Choroid plexus epithelial cell (primary cell): ENCODE results near the gene PLEKHG5.
"Not testable (repeated sequence)": the region's sequence is repeated elsewhere in the genome, so short reads cannot be mapped to it uniquely, and the experiment has no call there.

ENCODE experiments used
- DNase-seq: peaks from one replicate; pipeline ENCODE4 v3.0.0-alpha.2; 2010; ENCODE audit warnings: low read depth
- H3K4me3 ChIP-seq: 2 replicates; pipeline ENCODE4 v1.5.1; 2011; ENCODE audit warnings: low read depth, mild to moderate bottlenecking, control low read depth, low read length, moderate library complexity
- TF ChIP-seq, protein P1 (sequence below): conservative IDR thresholded peaks from 2 replicates; pipeline ENCODE4 v1.5.1; 2011; ENCODE audit warnings: low read depth, mild to moderate bottlenecking, control low read depth, inconsistent platforms, low read length, moderate library complexity

The PLEKHG5 gene

DNA sequence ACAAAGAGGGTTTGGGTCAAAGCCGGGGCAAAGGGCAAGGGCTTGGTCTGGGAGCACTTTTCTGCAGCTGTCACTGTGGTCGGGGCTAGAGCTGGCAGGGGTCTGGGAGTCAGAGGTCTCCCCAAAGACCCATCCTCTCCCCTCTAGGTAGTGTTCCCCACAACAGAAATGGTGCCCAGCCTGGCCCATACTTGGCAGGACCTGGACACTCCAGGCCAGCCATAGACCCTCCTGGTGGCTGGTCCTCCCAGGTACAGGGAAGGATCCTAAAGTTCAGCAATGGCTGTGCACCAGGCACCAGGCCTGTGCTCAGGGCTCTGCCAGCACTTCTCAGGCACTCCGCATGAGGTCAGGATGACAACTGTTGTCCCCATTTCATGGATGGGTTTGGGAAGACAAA lies 55.9 kb downstream of the PLEKHG5 start:
- DNase-seq = no peak
- TF ChIP-seq, protein P1, sequence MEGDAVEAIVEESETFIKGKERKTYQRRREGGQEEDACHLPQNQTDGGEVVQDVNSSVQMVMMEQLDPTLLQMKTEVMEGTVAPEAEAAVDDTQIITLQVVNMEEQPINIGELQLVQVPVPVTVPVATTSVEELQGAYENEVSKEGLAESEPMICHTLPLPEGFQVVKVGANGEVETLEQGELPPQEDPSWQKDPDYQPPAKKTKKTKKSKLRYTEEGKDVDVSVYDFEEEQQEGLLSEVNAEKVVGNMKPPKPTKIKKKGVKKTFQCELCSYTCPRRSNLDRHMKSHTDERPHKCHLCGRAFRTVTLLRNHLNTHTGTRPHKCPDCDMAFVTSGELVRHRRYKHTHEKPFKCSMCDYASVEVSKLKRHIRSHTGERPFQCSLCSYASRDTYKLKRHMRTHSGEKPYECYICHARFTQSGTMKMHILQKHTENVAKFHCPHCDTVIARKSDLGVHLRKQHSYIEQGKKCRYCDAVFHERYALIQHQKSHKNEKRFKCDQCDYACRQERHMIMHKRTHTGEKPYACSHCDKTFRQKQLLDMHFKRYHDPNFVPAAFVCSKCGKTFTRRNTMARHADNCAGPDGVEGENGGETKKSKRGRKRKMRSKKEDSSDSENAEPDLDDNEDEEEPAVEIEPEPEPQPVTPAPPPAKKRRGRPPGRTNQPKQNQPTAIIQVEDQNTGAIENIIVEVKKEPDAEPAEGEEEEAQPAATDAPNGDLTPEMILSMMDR = no peak
- no peak overlapping the region for H3K4me3 ChIP-seq

DNA sequence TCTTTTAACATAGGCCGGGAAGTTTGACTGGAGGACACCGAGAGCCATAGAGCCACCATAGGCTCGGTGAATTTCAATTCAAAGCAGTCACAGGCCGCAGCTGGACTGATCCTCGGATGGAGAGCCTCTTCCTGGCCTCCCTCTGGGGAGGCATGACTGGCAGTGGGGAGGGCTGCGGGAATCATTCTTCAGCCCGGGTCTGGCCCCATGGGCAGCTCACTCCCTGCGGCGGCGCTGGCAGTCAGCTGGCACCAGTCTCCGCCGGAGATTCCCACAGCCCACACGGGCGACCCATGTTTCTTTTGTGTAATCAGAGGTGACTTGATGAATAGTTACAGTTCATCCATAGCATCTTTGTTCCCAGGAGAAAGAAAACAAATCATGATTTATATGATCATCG lies 56.3 kb downstream of the PLEKHG5 start:
- TF ChIP-seq, protein P1 = no peak
- no peak for DNase-seq
- no peak overlapping the region for H3K4me3 ChIP-seq

DNA sequence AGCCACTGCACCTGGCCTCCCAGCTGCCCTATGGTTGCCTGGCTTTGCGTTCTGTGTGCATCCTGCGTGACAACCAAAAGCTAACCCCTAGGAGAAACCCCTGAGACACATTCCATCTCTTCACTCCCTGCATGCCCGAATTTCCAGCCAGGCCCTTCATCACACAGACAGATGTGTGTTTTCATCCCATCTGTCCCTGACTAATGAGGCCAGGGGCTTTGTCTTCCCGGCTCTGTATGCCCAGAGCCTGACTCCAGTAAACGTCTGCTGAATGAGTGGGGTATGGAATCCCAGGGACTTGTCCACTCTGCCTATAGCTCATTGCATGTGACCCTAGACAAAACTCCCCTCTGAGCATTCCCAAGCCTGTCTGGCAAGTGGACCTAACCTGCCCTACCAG lies 57.3 kb downstream of the PLEKHG5 start:
- DNase-seq = no peak
- TF ChIP-seq, protein P1 = no peak
- H3K4me3 ChIP-seq = no peak overlapping the region

DNA sequence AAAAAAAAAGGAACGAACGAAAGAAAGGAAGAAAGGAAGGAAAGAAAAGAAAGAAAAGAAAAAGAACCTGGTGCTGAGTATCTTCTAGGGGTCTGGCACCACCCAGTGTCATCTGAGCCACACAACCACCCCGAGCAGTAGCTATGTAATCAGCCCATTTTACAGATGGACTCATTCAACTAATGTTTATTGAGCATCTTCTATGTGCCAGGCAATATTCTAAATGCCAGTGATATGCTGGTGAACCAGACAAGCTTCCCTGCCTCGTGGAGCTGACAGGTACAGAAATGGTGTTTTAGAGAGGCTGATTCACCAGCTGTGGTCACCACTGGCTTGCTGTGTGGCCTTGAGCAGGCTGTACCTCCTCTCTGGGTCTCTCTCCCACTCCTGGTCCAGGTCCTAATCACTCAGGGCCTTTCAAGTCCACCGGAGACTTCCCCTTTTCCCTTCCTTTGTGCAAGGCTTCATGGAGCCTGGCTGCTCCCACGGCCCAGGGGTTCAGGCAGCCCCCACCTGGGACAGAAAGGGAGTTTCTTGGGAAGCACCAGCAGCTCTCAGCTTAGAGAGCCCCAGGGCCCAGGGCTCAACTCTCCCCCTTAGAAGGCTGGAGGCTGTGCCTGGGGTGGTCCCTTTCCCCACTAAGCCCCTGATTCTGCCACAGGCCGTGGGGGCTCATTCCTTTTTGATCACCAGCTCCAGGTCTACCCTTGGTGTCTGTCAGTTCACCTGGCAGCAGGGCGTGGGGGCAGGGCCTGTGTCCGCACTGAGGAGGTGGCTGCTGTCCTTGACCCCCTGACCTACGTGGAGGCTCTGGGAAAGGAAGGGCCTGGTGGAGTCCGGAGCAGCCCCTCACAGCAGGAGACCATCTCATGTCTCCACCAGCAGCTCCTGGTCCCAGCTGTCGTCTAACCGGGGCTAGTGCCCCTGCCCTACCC lies 59.6 kb downstream of the PLEKHG5 start:
- not testable (repeated sequence) for DNase-seq, H3K4me3 ChIP-seq

DNA sequence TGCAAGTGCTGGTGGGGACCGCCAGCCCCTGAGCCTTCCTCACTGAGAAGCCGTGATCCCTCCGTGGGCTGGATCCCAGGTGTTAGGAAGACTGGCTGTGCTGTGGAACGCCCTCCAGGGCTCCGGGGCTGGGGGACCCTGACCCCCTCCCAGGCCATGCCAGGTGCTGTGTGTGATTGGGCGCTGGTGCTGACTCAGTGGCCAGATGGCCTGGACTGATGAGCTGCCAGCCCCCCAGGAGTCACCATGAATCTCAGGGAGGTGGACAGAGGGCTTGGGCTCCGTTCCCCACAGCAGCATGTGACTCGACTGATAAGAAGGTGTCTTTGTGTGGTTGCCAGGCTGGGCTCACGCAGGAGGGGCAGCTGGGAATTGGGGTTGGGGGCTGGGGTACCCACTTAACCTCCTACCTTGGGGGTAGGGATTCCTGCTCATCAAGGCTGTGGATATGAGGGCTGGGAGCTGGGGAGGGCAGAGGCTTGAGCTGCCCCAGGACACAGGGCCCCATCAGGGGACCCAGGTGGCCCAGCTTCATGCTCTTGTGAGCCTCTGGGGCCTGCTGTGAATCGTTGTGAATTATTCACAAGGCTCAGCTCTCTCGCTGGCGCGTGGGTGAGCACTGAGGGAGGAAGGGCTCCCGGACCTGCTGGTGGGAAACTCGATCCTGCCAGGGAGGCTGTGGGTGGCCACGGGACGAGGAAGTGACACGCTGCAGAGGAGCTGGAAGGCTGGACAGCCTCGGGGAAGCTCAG lies 61.6 kb downstream of the PLEKHG5 start:
- not testable (repeated sequence) for H3K4me3 ChIP-seq, DNase-seq

DNA sequence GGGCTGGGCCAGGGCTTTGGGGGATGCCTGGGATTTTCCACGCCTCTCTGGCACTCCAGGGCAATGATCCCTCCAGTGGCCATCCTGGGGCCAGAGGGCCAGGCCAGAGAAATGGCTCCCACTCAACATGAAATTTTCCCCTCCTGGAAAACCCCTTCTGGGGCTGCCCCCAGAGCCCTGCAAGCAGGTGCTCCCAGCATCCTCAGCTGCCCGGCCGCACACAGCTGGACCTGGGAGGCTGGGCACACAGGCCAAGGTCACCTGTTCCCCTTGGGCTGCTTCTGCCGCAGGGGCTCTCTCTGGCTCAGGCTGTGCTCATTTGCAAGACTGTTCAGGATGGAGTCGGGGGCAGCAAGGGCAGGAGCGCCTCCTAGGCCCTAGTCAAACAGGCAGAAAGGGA lies 63.0 kb downstream of the PLEKHG5 start:
- H3K4me3 ChIP-seq, DNase-seq: not testable (repeated sequence)

DNA sequence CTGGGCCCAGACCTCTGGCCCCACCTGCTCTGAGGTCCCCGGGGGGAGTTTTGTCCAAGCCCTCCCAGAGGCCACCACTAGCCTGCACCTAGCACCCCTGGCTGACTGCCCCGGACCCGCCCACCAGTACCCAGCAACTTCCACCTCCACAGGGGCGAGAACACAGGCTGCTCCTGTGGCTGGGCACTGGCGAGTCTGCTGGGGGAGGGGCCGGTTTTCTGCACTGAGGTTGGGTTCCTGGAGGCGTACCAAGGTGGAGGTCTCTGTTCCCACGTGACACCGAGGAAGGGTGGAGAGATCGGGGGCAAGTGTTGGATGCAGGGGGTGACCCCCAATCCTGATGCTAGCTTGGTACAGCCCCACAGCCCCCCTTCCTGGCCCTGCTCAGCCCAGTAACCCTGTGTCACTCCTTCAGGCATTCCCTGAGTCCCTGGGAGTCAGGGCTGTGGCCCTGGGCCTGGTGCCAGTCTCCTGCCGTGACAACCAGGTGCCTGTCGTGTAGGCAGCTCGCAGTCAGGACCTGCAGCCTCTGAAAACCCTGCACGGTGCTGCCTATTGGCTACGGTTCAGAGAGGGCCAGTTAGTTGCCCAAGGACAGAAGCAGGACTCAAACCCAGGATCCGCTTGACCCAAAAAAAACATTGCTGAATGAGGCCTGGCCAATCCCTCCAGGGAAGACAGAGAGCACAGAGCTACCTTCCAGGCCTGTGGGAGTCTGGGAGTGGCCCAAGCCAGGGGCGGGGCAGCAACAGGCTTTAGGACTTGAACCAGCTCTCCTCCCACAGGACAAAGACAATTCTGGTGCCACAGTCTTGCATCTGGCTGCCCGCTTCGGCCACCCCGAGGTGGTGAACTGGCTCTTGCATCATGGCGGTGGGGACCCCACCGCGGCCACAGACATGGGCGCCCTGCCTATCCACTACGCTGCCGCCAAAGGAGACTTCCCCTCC lies 63.8 kb downstream of the PLEKHG5 start:
- H3K4me3 ChIP-seq = no peak overlapping the region
- TF ChIP-seq, protein P1 = no peak
- DNase-seq = no peak

DNA sequence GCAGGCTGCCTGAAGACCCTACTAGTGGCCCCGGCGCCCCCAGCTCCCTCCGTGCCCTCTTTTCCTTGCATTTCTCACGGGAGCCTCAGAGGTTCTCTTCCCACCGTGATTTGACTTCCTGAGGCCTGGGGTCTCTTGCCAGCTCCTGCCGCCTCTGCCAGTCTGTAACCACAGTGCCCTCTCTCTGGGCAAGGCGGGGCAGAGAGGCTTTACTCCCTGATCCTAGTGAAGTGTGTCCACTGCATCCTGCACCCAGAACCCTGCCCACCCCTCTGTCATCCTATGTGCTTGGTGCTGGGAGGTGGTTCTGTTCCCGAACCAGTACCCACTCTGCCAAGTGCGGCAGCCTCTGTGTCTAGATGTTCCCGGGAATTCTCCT lies 64.5 kb downstream of the PLEKHG5 start:
- no peak overlapping the region for H3K4me3 ChIP-seq
- no peak for DNase-seq
- TF ChIP-seq, protein P1 = no peak
